ENCODE data around the gene KLK5.

Gene KLK5

GRCh38 chr19:50968716-50969412 lies 16.0 kb upstream of the KLK5 start:
- H3K27ac ChIP-seq, result no peak overlapping the region
- no peaks in the 10 kb centered on the region for H3K79me2 ChIP-seq (ENCODE audit: insufficient read depth, low read depth)
- H3K4me3 ChIP-seq (IDR thresholded peaks at IDR 0.05; ENCODE audit: insufficient read depth, low read depth, low read length), result no peak overlapping the region
- H4K20me1 ChIP-seq (ENCODE audit: insufficient read depth), result no peaks in the 10 kb centered on the region
- H3K4me1 ChIP-seq (ENCODE audit: low read depth, poor library complexity, severe bottlenecking), result no peaks in the 10 kb centered on the region
- no peaks in the 10 kb centered on the region for H3K36me3 ChIP-seq (ENCODE audit: insufficient read depth)
- H3K27me3 ChIP-seq (ENCODE audit: insufficient read depth, low read depth), result no peaks in the 10 kb centered on the region
- no peak overlapping the region for H3K9ac ChIP-seq
- no peak for TF ChIP-seq CTCF (conservative IDR thresholded peaks at IDR 0.05; ENCODE audit: low read depth, low read length)
- no peak overlapping the region for H3K4me2 ChIP-seq
- no peak overlapping the region for H2AFZ ChIP-seq (ENCODE audit: low read depth)

GRCh38 chr19:50967929-50968715 lies 15.3 kb upstream of the KLK5 start:
- Histone ChIP-seq H3K4me1 (ENCODE audit: low read depth, poor library complexity, severe bottlenecking) (no peaks in the 10 kb centered on the region), H2AFZ (ENCODE audit: low read depth) (no peak overlapping the region), H3K9ac (no peak overlapping the region), H4K20me1 (ENCODE audit: insufficient read depth) (no peaks in the 10 kb centered on the region), H3K4me2 (no peak overlapping the region), H3K36me3 (ENCODE audit: insufficient read depth) (no peaks in the 10 kb centered on the region), H3K27me3 (ENCODE audit: insufficient read depth, low read depth) (no peaks in the 10 kb centered on the region), H3K4me3 (IDR thresholded peaks at IDR 0.05; ENCODE audit: insufficient read depth, low read depth, low read length) (no peak overlapping the region), H3K79me2 (ENCODE audit: insufficient read depth, low read depth) (no peaks in the 10 kb centered on the region), H3K27ac (no peak overlapping the region)
- TF ChIP-seq CTCF (conservative IDR thresholded peaks at IDR 0.05; ENCODE audit: low read depth, low read length), result no peak

- Histone ChIP-seq H3K9ac (no peak overlapping the region), H3K4me3 (IDR thresholded peaks at IDR 0.05; ENCODE audit: insufficient read depth, low read depth, low read length) (no peak overlapping the region), H4K20me1 (ENCODE audit: insufficient read depth) (no peaks in the 10 kb centered on the region), H3K4me2 (no peak overlapping the region), H3K4me1 (ENCODE audit: low read depth, poor library complexity, severe bottlenecking) (no peaks in the 10 kb centered on the region), H3K79me2 (ENCODE audit: insufficient read depth, low read depth) (no peaks in the 10 kb centered on the region), H2AFZ (ENCODE audit: low read depth) (no peak overlapping the region), H3K36me3 (ENCODE audit: insufficient read depth) (no peaks in the 10 kb centered on the region), H3K27me3 (ENCODE audit: insufficient read depth, low read depth) (no peaks in the 10 kb centered on the region), H3K27ac (no peak overlapping the region)
- TF ChIP-seq CTCF (conservative IDR thresholded peaks at IDR 0.05; ENCODE audit: low read depth, low read length), result no peak
These were observed 11.4 kb upstream of the KLK5 start for GRCh38 chr19:50964266-50964665.

- Histone ChIP-seq H2AFZ (ENCODE audit: low read depth) (no peak overlapping the region), H3K4me1 (ENCODE audit: low read depth, poor library complexity, severe bottlenecking) (no peaks in the 10 kb centered on the region), H3K27ac (no peak overlapping the region), H3K36me3 (ENCODE audit: insufficient read depth) (no peaks in the 10 kb centered on the region), H3K9ac (no peak overlapping the region), H3K4me3 (IDR thresholded peaks at IDR 0.05; ENCODE audit: insufficient read depth, low read depth, low read length) (no peak overlapping the region), H3K79me2 (ENCODE audit: insufficient read depth, low read depth) (no peaks in the 10 kb centered on the region), H4K20me1 (ENCODE audit: insufficient read depth) (no peaks in the 10 kb centered on the region), H3K27me3 (ENCODE audit: insufficient read depth, low read depth) (no peaks in the 10 kb centered on the region), H3K4me2 (no peak overlapping the region)
- no peak for TF ChIP-seq CTCF (conservative IDR thresholded peaks at IDR 0.05; ENCODE audit: low read depth, low read length)
These were observed 10.5 kb upstream of the KLK5 start for GRCh38 chr19:50963381-50963780.

Measured in KMS-11 (cell line).